Pancreas (tissue), 10 donors: ENCODE data around the gene NECTIN2. TPM values are rescaled to one million over a fixed set of nuclear protein-coding genes. Genes with fewer than 3 reads are reported as not detected.

ENCODE experiments used
- ATAC-seq, 4 donors: fragments of 200-7000 bp; cut with Tn5 transposase; one replicate each; pipeline versions ENCODE4 v1.8.0 to v1.9.1; 2020; ENCODE audit warnings: mild to moderate bottlenecking in 4 of 4, moderate library complexity in 4 of 4
- DNase-seq, 6 donors: peaks; one replicate each; pipeline ENCODE4 v3.0.0-alpha.2; 2020
- FAIRE-seq: peaks from 2 replicates; lab custom pipeline; 2012; peaks lifted over from hg19 to GRCh38; lab: Jason Lieb, UNC
- H3K27ac ChIP-seq, 4 donors: fragments of 200-600 bp; sonication (generic); 1 replicate in 3 of 4; 2 replicates in 1 of 4; pipeline versions ENCODE4 v1.5.0 to v1.8.0; 2020
- H3K27me3 ChIP-seq, 4 donors: fragments of 200-600 bp; one replicate each; pipeline ENCODE4 v1.8.0; 2021
- H3K36me3 ChIP-seq, 3 donors: fragments of 200-600 bp; sonication (generic) in 1 of 3; one replicate each; pipeline versions ENCODE4 v1.5.0 to v1.8.0; 2020 to 2021
- H3K4me1 ChIP-seq, 3 donors: fragments of 200-600 bp; one replicate each; pipeline ENCODE4 v1.8.0; 2021
- H3K4me3 ChIP-seq, 4 donors: fragments of 200-600 bp; sonication (generic) in 2 of 4; one replicate each; pipeline versions ENCODE4 v1.5.0 to v1.8.0; 2020 to 2021
- H3K9me3 ChIP-seq, 4 donors: fragments of 200-600 bp; one replicate each; pipeline ENCODE4 v1.8.0; 2021
- CTCF ChIP-seq, 4 donors: fragments of 200-600 bp; sonication (generic) in 3 of 4; IDR thresholded peaks; one replicate each; pipeline versions ENCODE4 v1.5.0 to v1.8.0; 2021; ENCODE audit warnings: antibody characterized with exemption in 4 of 4
- whole genome bisulfite sequencing, 2 donors: extraction: QIAGEN DNeasy Blood & Tissue Kit; methylation state at CpG; one replicate each; pipeline ENCODE4 v1.1.7; 2013; 5-methylcytosine and 5-hydroxymethylcytosine counted together
- intact Hi-C, 3 donors: fragments of 100-400 bp; cut with DNase I; formaldehyde crosslinking; loops; one replicate each; pipeline versions ENCODE4 v1.11.1 to v1.14.2; 2022
- polyA plus RNA-seq, 2 donors: library from polyadenylated mRNA; stranded (reverse); fragments of 200-250 nt; gene quantifications; one replicate each; pipeline ENCODE4 v1.2.3, GENCODE V29; 2013
- total RNA-seq, 6 donors: library from RNA; stranded (reverse); fragmentation: NEBNext Ultra II Directional in 4 of 6; extraction: Animal tissue kit (Norgen Biotek cat#: 25700) in 4 of 6; gene quantifications; one replicate each; pipeline versions ENCODE4 v1.2.1 to v1.2.4, GENCODE V29; 2021 to 2023
- donor health status: healthy with polysubstance abuse.
- donor health status: DM: no; HTN: no; CAD: no; lungs with moderate emphysema.
- donor health status: DM: no; HTN: no; CAD: no.
- donor health status: control.
- donor health status: control.
- donor health status: Bipolar disorder and iron deficiency.
- donor health status: DM: yes; HTN: yes; CAD: no.
- donor health status: DM: no; HTN: no; CAD: no.
- donor health status: DM: no; HTN: no; CAD: no.
- donor health status: DM: yes; HTN: yes; CAD: no.

NECTIN2 gene
- total and polyA plus RNA-seq, 8 donors = 26.7 to 101 (median 52.7) TPM

GRCh38 chr19:44891016-44891882 is 45.2 kb downstream of the NECTIN2 start, which contains the start of gene TOMM40:
Gene TOMM40 (plus strand): TSS chr19:44891254. CDS start chr19:44891416, 162 bp downstream.
- no peak for TF ChIP-seq CTCF (IDR thresholded peaks at IDR 0.05)
- Histone ChIP-seq H3K27me3 (no peaks in the 10 kb centered on the region), H3K9me3 (no peaks in the 10 kb centered on the region), H3K4me1 (peaks cover 6 to 14% (median 10%) of the 10 kb centered on the region in 3 donors), H3K27ac (peak within 1 kb of the TSS; percentile 89 to 94 (median 93)), H3K4me3 (peak within 1 kb of the TSS; percentile 88 to 99 (median 94)), H3K36me3 (peaks cover 0 to 19% (median 6%) of the 10 kb centered on the region in 3 donors)
- WGBS, 2 donors = 0 to 1% methylated on average over 75 to 81 of the region's 81 CpGs
- intact Hi-C loops = no loop called here
- FAIRE-seq (no peak), ATAC-seq (no peak), DNase-seq (peak in 3 of 6 donors; percentile 100)

GRCh38 chr19:44892932-44893331 is 46.8 kb downstream of the NECTIN2 start:
- Histone ChIP-seq H3K27me3 (no peaks in the 10 kb centered on the region), H3K9me3 (no peaks in the 10 kb centered on the region), H3K4me3 (no peak overlapping the region), H3K4me1 (peaks cover 6 to 14% (median 10%) of the 10 kb centered on the region in 3 donors), H3K27ac (no peak overlapping the region), H3K36me3 (peaks cover 0 to 12% (median 6%) of the 10 kb centered on the region in 3 donors)
- intact Hi-C loops = no loop called here
- 82 to 86% methylated on average over 7 of the region's 7 CpGs for WGBS, 2 donors
- no peak for FAIRE-seq
- no peak for DNase-seq
- TF ChIP-seq CTCF (IDR thresholded peaks at IDR 0.05) = no peak
- no peak for ATAC-seq

GRCh38 chr19:44893332-44894051 is 47.4 kb downstream of the NECTIN2 start:
- no peak for TF ChIP-seq CTCF (IDR thresholded peaks at IDR 0.05)
- Histone ChIP-seq H3K27ac (no peak overlapping the region), H3K4me1 (peaks cover 6 to 14% (median 10%) of the 10 kb centered on the region in 3 donors), H3K4me3 (no peak overlapping the region), H3K27me3 (no peaks in the 10 kb centered on the region), H3K9me3 (no peaks in the 10 kb centered on the region), H3K36me3 (peaks cover 0 to 12% (median 6%) of the 10 kb centered on the region in 3 donors)
- DNase-seq (peak in 1 of 6 donors; percentile 57), ATAC-seq (no peak), FAIRE-seq (no peak)
- WGBS, 2 donors = 86 to 90% methylated on average over 18 of the region's 18 CpGs
- intact Hi-C loops = no loop called here

- Histone ChIP-seq H3K4me3 (no peak overlapping the region), H3K27ac (no peak overlapping the region), H3K36me3 (peaks cover 0 to 12% (median 6%) of the 10 kb centered on the region in 3 donors), H3K9me3 (no peaks in the 10 kb centered on the region), H3K4me1 (peaks cover 6 to 14% (median 10%) of the 10 kb centered on the region in 3 donors), H3K27me3 (no peaks in the 10 kb centered on the region)
- intact Hi-C loops = no loop called here
- ATAC-seq (no peak), DNase-seq (no peak), FAIRE-seq (no peak)
- WGBS, 2 donors = 95% methylated on average over 6 of the region's 6 CpGs
- TF ChIP-seq CTCF (IDR thresholded peaks at IDR 0.05) = no peak
Observed at GRCh38 chr19:44894052-44894400, 47.9 kb downstream of the NECTIN2 start.
